GM23338 (cell line): Measurements from ENCODE around the gene PTPRJ.

ENCODE experiments used
- CTCF ChIP-seq, 2 experiments: fragments of 200-600 bp in 1 of 2; sonication (generic) in 1 of 2; conservative IDR thresholded peaks; 2 replicates each; pipeline versions ENCODE4 v1.5.1 to v1.6.1; 2016 to 2017; ENCODE audit warnings: antibody characterized with exemption in 2 of 2, low read depth in 2 of 2, mild to moderate bottlenecking in 2 of 2, moderate library complexity in 1 of 2
- EZH2 ChIP-seq: fragments of 200-600 bp; sonication (generic); IDR thresholded peaks from one replicate; pipeline ENCODE4 v1.8.0; 2017; ENCODE audit warnings: antibody characterized with exemption, mild to moderate bottlenecking, low read depth; ENCODE audit not compliant: unreplicated experiment
- POLR2AphosphoS5 ChIP-seq: IDR thresholded peaks from 2 replicates; pipeline ENCODE4 v1.6.1; 2016; ENCODE audit warnings: antibody characterized with exemption, low read depth
- STAT1 ChIP-seq: IDR thresholded peaks from one replicate; pipeline ENCODE4 v1.6.1; 2016; ENCODE audit warnings: antibody characterized with exemption; ENCODE audit not compliant: unreplicated experiment
- ZNF114 ChIP-seq: fragments of 250-450 bp; sonication (Bioruptor Pico); IDR thresholded peaks from 2 replicates; pipeline ENCODE4 v1.5.0; 2020; ENCODE audit warnings: mild to moderate bottlenecking, moderate library complexity

GRCh38 chr11:48122246-48122645 lies 141.9 kb downstream of the PTPRJ start:
- no peak for TF ChIP-seq STAT1
- no peak for TF ChIP-seq CTCF (conservative IDR thresholded peaks at IDR 0.05; ENCODE audit: low read depth in 2 of 2)
- TF ChIP-seq EZH2: no peak
- TF ChIP-seq POLR2AphosphoS5: no peak
- no peak for TF ChIP-seq ZNF114
